A549 (cell line): Measurements from ENCODE around the gene WDR70. TPM values are rescaled to one million over a fixed set of nuclear protein-coding genes. Genes with fewer than 3 reads are reported as not detected.

Experiments used
- ATAC-seq, 2 experiments: fragments of 200-7000 bp in 1 of 2; fragments of >200 bp in 1 of 2; cut with Nextera tagmentation in 1 of 2; cut with Tn5 transposase in 1 of 2; 3 replicates each; pipeline versions ENCODE4 v1.8.0 to v1.9.1; 2018 to 2020; ENCODE audit warnings: mild to moderate bottlenecking in 1 of 2, moderate library complexity in 1 of 2
- CTCF ChIA-PET: fragments of 300-600 bp; sonication (Branson Sonifier 250); formaldehyde crosslinking; extraction: SDS; loops from one replicate; lab custom pipeline; 2021; ENCODE audit warnings: antibody characterized with exemption, inconsistent platforms; lab: Yijun Ruan, JAX
- POLR2A ChIA-PET: fragments of 350-600 bp; formaldehyde crosslinking; extraction: SDS; loops from one replicate; lab custom pipeline; 2021; ENCODE audit warnings: antibody characterized with exemption, inconsistent platforms; lab: Yijun Ruan, JAX
- DNase-seq, 2 experiments: peaks; one replicate each; pipeline versions ENCODE4 v3.0.0 to v3.0.0-alpha.2; 2011 to 2016; ENCODE audit warnings: low read depth in 1 of 2, low spot score in 1 of 2
- FAIRE-seq: peaks from 2 replicates; lab custom pipeline; 2011; peaks lifted over from hg19 to GRCh38; lab: Jason Lieb, UNC
- H3K27ac ChIP-seq, 2 experiments: fragments of >200 bp; sonication (Bioruptor Twin); formaldehyde crosslinking; 3 replicates each; pipeline ENCODE4 v1.5.1; 2016 to 2017
- H3K4me1 ChIP-seq: fragments of >200 bp; sonication (Bioruptor Twin); formaldehyde crosslinking; 3 replicates; pipeline ENCODE4 v1.6.1; 2016
- H3K4me2 ChIP-seq: fragments of >200 bp; sonication (Bioruptor Twin); formaldehyde crosslinking; 3 replicates; pipeline ENCODE4 v1.6.1; 2016
- H3K4me3 ChIP-seq: fragments of >200 bp; sonication (Bioruptor Twin); formaldehyde crosslinking; 3 replicates; pipeline ENCODE4 v1.5.1; 2016
- H3K9me3 ChIP-seq: fragments of >200 bp; sonication (Bioruptor Twin); formaldehyde crosslinking; 3 replicates; pipeline ENCODE4 v1.6.1; 2016
- CBX8 ChIP-seq: fragments of 200-600 bp; sonication (generic); IDR thresholded peaks from 2 replicates; pipeline ENCODE4 v1.6.1; 2016
- CHD2 ChIP-seq: fragments of 150-350 bp; IDR thresholded peaks from 2 replicates; pipeline ENCODE4 v1.6.1; 2014; ENCODE audit warnings: low read length; ENCODE audit not compliant: partially characterized antibody
- CHD4 ChIP-seq: fragments of 200-600 bp; sonication (generic); IDR thresholded peaks from 2 replicates; pipeline ENCODE4 v1.6.1; 2016; ENCODE audit warnings: antibody characterized with exemption, mild to moderate bottlenecking, borderline replicate concordance
- EHF ChIP-seq: fragments of 250-450 bp; sonication (Bioruptor Pico); IDR thresholded peaks from 2 replicates; pipeline ENCODE4 v1.5.0; 2020; ENCODE audit warnings: mild to moderate bottlenecking
- EHMT2 ChIP-seq: fragments of 200-600 bp; sonication (generic); IDR thresholded peaks from 2 replicates; pipeline ENCODE4 v1.6.1; 2016; ENCODE audit warnings: antibody characterized with exemption, low read depth, mild to moderate bottlenecking, moderate library complexity
- ESRRA ChIP-seq: fragments of 150-350 bp; IDR thresholded peaks from 2 replicates; pipeline ENCODE4 v1.6.1; 2014; ENCODE audit warnings: mild to moderate bottlenecking, low read length, borderline replicate concordance
- FOXS1 ChIP-seq: fragments of 250-450 bp; sonication (Bioruptor Pico); IDR thresholded peaks from 2 replicates; pipeline ENCODE4 v1.5.0; 2020; ENCODE audit warnings: mild to moderate bottlenecking, moderate library complexity
- GATA3 ChIP-seq: IDR thresholded peaks from 2 replicates; pipeline ENCODE4 v1.6.1; 2012; ENCODE audit warnings: borderline replicate concordance
- HDAC2 ChIP-seq: fragments of 200-600 bp; sonication (generic); IDR thresholded peaks from 2 replicates; pipeline ENCODE4 v1.6.1; 2016
- HES2 ChIP-seq: fragments of >200 bp; sonication (Bioruptor Twin); formaldehyde crosslinking; IDR thresholded peaks from 2 replicates; pipeline ENCODE4 v1.6.1; 2016
- HOXA7 ChIP-seq: fragments of 250-450 bp; sonication (Bioruptor Pico); IDR thresholded peaks from 2 replicates; pipeline ENCODE4 v1.5.0; 2020; ENCODE audit warnings: mild to moderate bottlenecking, moderate library complexity
- JUN ChIP-seq, 2 experiments: fragments of >200 bp; sonication (Bioruptor Twin); formaldehyde crosslinking; IDR thresholded peaks; 2 replicates in 1 of 2; 3 replicates in 1 of 2; pipeline ENCODE4 v1.6.1; 2016 to 2017
- KDM1A ChIP-seq: fragments of 200-600 bp; sonication (generic); IDR thresholded peaks from 2 replicates; pipeline ENCODE4 v1.6.1; 2016; ENCODE audit warnings: low read depth, mild to moderate bottlenecking
- MAFK ChIP-seq: fragments of 450-650 bp; IDR thresholded peaks from 2 replicates; pipeline ENCODE4 v1.6.1; 2014; ENCODE audit not compliant: partially characterized antibody
- NFE2L2 ChIP-seq: fragments of 150-350 bp; conservative IDR thresholded peaks from 2 replicates; pipeline ENCODE4 v1.6.1; 2014; ENCODE audit warnings: low read length
- RARB ChIP-seq: fragments of 250-450 bp; sonication (Bioruptor Pico); IDR thresholded peaks from 2 replicates; pipeline ENCODE4 v1.8.0; 2021; ENCODE audit warnings: mild to moderate bottlenecking, moderate library complexity
- RCOR1 ChIP-seq: fragments of 150-350 bp; IDR thresholded peaks from 2 replicates; pipeline ENCODE4 v1.6.1; 2014; ENCODE audit warnings: antibody characterized with exemption, low read length, low read depth
- REST ChIP-seq: fragments of 200-600 bp; sonication (generic); IDR thresholded peaks from 2 replicates; pipeline ENCODE4 v1.6.1; 2016; ENCODE audit warnings: antibody characterized with exemption, mild to moderate bottlenecking, moderate library complexity
- RNF2 ChIP-seq: fragments of 200-600 bp; sonication (generic); IDR thresholded peaks from 2 replicates; pipeline ENCODE4 v1.6.1; 2016; ENCODE audit warnings: low read depth, mild to moderate bottlenecking, antibody characterized with exemption, moderate library complexity, borderline replicate concordance
- SMC3 ChIP-seq: fragments of >200 bp; sonication (Bioruptor Twin); formaldehyde crosslinking; IDR thresholded peaks from 3 replicates; pipeline ENCODE4 v1.6.1; 2018; ENCODE audit warnings: inconsistent platforms
- TFCP2L1 ChIP-seq: fragments of 250-450 bp; sonication (Bioruptor Pico); IDR thresholded peaks from 2 replicates; pipeline ENCODE4 v1.5.0; 2021; ENCODE audit warnings: mild to moderate bottlenecking
- TP53 ChIP-seq: fragments of 250-450 bp; sonication (Bioruptor Pico); IDR thresholded peaks from 2 replicates; pipeline ENCODE4 v1.5.0; 2021; ENCODE audit warnings: mild to moderate bottlenecking, moderate library complexity
- ZFP36 ChIP-seq: fragments of 450-650 bp; IDR thresholded peaks from 2 replicates; pipeline ENCODE4 v1.6.1; 2014; ENCODE audit warnings: borderline replicate concordance; ENCODE audit not compliant: partially characterized antibody
- WGBS: methylation state at CpG from one replicate; pipeline ENCODE4 v1.1.6; 2017; ENCODE audit errors: missing lambda C conversion rate; 5-methylcytosine and 5-hydroxymethylcytosine counted together
- polyA plus RNA-seq, 4 experiments: library from polyadenylated mRNA; depleted of rRNA in 3 of 4; stranded (reverse); fragments of >200 nt; fragmentation: RNase III in 1 of 4; extraction: RNeasy Plus Mini Kit Qiagen cat#74134 plus additional on column Dnase treatment in 1 of 4; gene quantifications; 2 replicates in 3 of 4; 3 replicates in 1 of 4; pipeline ENCODE4 v1.2.3, GENCODE V29; 2011 to 2017
- TF ChIP-seq, protein P1 (sequence below): IDR thresholded peaks from 2 replicates; pipeline ENCODE4 v1.6.1; 2012
- TF ChIP-seq, protein P2 (sequence below): fragments of >200 bp; sonication (Bioruptor Twin); formaldehyde crosslinking; IDR thresholded peaks from 3 replicates; pipeline ENCODE4 v1.6.1; 2016

WDR70 gene
- polyA plus RNA-seq, 2 of the 4 experiments (the other 2 are of a cell fraction): 13.8 to 28.8 TPM

DNA sequence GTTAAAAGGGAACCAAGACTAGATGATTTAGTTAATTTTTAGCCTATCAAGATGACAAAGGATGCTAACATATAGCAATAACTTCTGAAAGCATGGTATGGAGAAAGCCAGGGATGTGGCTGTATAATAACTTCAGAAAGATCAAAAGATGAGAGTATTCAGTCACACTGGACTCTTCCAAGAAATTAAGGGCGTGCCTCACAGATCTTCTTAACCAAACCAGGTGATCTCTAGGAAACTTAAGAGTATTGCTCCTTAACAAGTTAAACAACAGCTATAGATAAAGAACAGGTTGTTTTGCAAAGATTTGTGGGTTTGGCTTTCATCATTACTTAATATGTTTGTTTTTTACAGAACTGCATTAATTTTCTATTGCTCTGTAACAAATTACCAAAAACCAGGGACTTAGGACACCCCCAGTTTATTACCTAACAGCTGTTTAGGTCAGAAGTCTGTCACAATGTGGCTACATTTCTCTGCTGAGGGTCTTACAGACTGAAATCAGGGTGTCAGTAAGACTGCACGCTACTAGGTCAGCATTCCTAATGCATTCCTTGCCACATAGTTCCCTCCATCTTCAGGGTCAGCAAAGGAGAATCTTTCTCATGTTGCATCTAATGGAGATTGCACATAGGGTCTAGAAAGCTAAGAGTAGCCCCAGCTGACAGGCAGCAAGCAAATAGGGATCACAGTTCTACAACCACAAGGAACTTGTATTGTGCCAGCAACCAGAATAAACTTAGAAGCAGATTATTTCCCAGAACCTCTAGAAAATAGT is 113.8 kb downstream of the WDR70 start:
- TF ChIP-seq, protein P1, sequence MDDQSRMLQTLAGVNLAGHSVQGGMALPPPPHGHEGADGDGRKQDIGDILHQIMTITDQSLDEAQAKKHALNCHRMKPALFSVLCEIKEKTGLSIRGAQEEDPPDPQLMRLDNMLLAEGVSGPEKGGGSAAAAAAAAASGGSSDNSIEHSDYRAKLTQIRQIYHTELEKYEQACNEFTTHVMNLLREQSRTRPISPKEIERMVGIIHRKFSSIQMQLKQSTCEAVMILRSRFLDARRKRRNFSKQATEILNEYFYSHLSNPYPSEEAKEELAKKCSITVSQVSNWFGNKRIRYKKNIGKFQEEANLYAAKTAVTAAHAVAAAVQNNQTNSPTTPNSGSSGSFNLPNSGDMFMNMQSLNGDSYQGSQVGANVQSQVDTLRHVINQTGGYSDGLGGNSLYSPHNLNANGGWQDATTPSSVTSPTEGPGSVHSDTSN: no peak
- TF ChIP-seq RCOR1 (no peak), TP53 (no peak), RARB (no peak), EHF (CRISPR knock-in tag) (no peak), CHD4 (no peak), HES2 (no peak), NFE2L2 (no peak), GATA3 (no peak), REST (no peak), EHMT2 (no peak), SMC3 (no peak), HOXA7 (CRISPR knock-in tag) (no peak)
- no peak for ATAC-seq
- peaks cover 19% of the 10 kb centered on the region for H3K4me1 ChIP-seq
- no peak for DNase-seq
- no peak overlapping the region for H3K4me2 ChIP-seq
- H3K4me3 ChIP-seq: no peak overlapping the region
- no peak for FAIRE-seq
- H3K27ac ChIP-seq: no peak overlapping the region
- H3K9me3 ChIP-seq: 0 out of 3 replicates have a peak, but pooled peaks cover 2% of the 10 kb centered on the region
- CTCF ChIA-PET: interaction anchor here (1.2 kb wide), 1 partner anchor 22 kb away, joined by 3 read pairs; no protein-coding TSS in a partner anchor
- WGBS: 90% methylated on average over 2 of the region's 2 CpGs
- POLR2A ChIA-PET: no interaction called here

GRCh38 chr5:37494756-37495155 is 115.6 kb downstream of the WDR70 start:
- CTCF ChIA-PET: interaction anchor here (0.6 to 0.9 kb wide), 2 partner anchors 342 to 694 kb away, joined by 3 to 4 read pairs; no protein-coding TSS in a partner anchor
- POLR2A ChIA-PET: no interaction called here
- ATAC-seq: no peak

More at GRCh38 chr5:37494756-37495155, 115.6 kb downstream of the WDR70 start:
- TF ChIP-seq ESRRA (no peak), CHD4 (no peak), TFCP2L1 (CRISPR knock-in tag) (no peak), KDM1A (no peak), FOXS1 (CRISPR knock-in tag) (no peak), CBX8 (no peak), CHD2 (no peak), JUN (IDR thresholded peaks at IDR 0.05) (no peak), EHF (CRISPR knock-in tag) (no peak), HDAC2 (no peak), RNF2 (no peak), MAFK (no peak), ZFP36 (no peak)
- TF ChIP-seq, protein P2, sequence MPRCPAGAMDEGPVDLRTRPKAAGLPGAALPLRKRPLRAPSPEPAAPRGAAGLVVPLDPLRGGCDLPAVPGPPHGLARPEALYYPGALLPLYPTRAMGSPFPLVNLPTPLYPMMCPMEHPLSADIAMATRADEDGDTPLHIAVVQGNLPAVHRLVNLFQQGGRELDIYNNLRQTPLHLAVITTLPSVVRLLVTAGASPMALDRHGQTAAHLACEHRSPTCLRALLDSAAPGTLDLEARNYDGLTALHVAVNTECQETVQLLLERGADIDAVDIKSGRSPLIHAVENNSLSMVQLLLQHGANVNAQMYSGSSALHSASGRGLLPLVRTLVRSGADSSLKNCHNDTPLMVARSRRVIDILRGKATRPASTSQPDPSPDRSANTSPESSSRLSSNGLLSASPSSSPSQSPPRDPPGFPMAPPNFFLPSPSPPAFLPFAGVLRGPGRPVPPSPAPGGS: no peak
- Histone ChIP-seq H3K4me3 (no peak overlapping the region), H3K4me2 (peak overlapping the region; percentile 34), H3K9me3 (no peaks in the 10 kb centered on the region), H3K4me1 (peaks cover 19% of the 10 kb centered on the region), H3K27ac (no peak overlapping the region)
- FAIRE-seq: no peak
- DNase-seq: peak in 1 of 2 experiments; percentile 17
